GM12891 (cell line): ENCODE results near the gene KIAA1614.

Experiments used
- DNase-seq: peaks from one replicate; pipeline ENCODE4 v3.0.0; 2011; ENCODE audit warnings: low spot score; ENCODE audit not compliant: insufficient read length
- FAIRE-seq: peaks from 2 replicates; lab custom pipeline; 2011; peaks lifted over from hg19 to GRCh38; lab: Jason Lieb, UNC
- PAX5 ChIP-seq: IDR thresholded peaks from 2 replicates; pipeline ENCODE4 v1.6.1; 2011; ENCODE audit warnings: low read length, moderate library complexity, mild to moderate bottlenecking; ENCODE audit not compliant: insufficient read depth, severe bottlenecking
- POLR2A ChIP-seq: IDR thresholded peaks from 2 replicates; pipeline ENCODE4 v1.6.1; 2011; ENCODE audit warnings: low read depth, low read length, control low read depth
- POLR2AphosphoS5 ChIP-seq: IDR thresholded peaks from 2 replicates; pipeline ENCODE4 v1.6.1; 2011; ENCODE audit warnings: low read depth, low read length, control low read depth
- POU2F2 ChIP-seq: IDR thresholded peaks from 2 replicates; pipeline ENCODE4 v1.6.1; 2011; ENCODE audit warnings: low read depth, mild to moderate bottlenecking, control low read depth, low read length, moderate library complexity
- SPI1 ChIP-seq: IDR thresholded peaks from 2 replicates; pipeline ENCODE4 v1.6.1; 2011; ENCODE audit warnings: low read depth, low read length, control low read depth
- TAF1 ChIP-seq: IDR thresholded peaks from 2 replicates; pipeline ENCODE4 v1.6.1; 2011; ENCODE audit warnings: low read depth, low read length, control low read depth

KIAA1614 gene

DNA sequence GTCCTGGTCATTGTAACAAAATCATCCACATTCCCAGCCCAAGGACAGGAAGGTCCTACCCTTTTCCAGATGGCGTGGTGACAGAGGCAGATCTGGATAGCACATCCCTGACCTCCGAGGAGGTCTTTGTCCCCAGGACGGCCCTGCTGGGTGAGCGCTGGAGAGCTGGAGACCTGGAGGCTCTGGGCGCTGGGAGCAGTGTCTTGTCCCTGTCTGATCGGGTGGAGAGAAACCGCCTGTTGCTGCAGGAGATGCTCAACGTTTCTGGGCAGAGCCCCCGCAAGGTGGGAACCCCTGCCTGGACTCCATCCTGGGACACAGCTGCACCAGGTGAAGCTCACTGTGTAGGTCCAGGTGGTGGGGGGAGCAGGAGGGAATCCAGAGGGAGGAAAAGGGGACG lies 4.1 kb downstream of the KIAA1614 start:
- TF ChIP-seq POLR2A: no peak
- no peak for TF ChIP-seq PAX5
- no peak for TF ChIP-seq POLR2AphosphoS5
- TF ChIP-seq SPI1: no peak
- TF ChIP-seq POU2F2: no peak
- no peak for TF ChIP-seq TAF1
- FAIRE-seq (no peak), DNase-seq (no peak)

- FAIRE-seq: no peak
- no peak for DNase-seq
- no peak for TF ChIP-seq POLR2A
- no peak for TF ChIP-seq TAF1
- no peak for TF ChIP-seq POLR2AphosphoS5
- no peak for TF ChIP-seq PAX5
- no peak for TF ChIP-seq SPI1
- no peak for TF ChIP-seq POU2F2
These were observed 4.8 kb downstream of the KIAA1614 start for GRCh38 chr1:180917306-180918065.

DNA sequence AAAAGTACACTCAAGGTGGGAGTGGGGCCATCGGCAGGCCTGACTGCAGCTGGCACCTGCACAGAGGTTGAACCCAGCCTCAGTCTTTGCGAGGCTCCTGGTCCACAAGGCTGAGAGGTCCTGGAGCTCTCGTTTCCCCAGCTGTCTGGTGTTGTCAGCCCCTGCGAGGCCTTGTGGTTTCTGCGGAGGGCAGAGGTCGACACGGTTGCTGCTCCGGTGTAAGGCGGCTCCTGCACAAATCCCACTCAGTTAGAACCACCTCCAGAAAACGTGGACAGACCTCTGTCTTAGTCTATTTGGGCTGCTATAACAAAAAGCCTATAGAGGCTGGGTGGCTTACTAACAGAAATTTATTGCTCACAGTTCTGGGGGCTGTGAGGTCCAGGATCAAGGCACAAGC lies 5.8 kb downstream of the KIAA1614 start:
- no peak for TF ChIP-seq PAX5
- no peak for TF ChIP-seq POLR2A
- no peak for TF ChIP-seq POU2F2
- TF ChIP-seq POLR2AphosphoS5: no peak
- DNase-seq: no peak
- FAIRE-seq: no peak

DNA sequence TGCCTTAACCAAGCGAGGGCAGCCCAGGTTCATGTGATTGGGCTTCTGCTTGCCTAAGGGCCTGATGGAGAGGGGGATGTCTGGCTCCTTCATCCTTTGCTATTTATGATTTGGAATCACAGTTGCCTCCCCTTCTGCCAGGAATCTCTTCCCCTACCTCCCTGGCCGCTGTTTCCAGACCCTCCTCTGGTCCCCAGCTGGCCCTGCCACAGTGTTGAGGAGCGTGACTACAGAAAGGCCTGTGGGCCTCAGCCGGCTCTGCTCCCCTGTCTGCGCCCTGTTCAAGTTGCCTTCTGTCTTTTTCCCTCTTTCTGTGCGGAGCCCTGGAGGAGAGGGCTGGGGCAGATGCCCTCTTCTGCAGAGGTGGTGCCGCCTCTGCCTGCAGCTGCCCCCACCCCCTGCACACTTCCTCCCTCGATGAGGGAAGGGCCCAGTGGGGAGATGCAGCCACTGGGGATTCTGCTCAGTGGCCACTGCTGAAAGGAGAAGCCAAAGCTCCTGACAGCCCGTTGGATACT lies 6.5 kb downstream of the KIAA1614 start:
- FAIRE-seq (no peak), DNase-seq (no peak)
- no peak for TF ChIP-seq SPI1
- no peak for TF ChIP-seq TAF1
- TF ChIP-seq POLR2A: no peak
- no peak for TF ChIP-seq POU2F2
- no peak for TF ChIP-seq PAX5
- TF ChIP-seq POLR2AphosphoS5: no peak

DNA sequence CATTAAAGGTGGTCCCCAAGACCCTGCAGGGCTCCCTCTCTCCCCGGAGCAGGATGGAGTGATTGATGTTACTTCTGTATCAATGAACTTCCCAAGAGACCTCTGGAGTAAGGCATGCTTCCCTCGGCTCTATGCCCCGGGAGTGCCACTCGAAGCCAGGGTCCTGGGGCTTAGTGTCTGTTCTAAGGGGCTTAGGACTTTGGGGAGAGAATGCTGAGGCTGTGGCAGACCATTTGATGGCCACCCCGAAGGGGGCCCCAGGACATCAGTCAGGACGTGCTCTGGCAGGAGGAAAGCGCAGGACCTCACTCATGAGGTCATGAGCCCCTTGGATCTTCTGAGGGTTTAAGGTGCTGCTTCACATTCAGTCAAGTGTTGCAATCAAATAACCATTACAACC lies 7.5 kb downstream of the KIAA1614 start:
- no peak for DNase-seq
- FAIRE-seq: no peak
- no peak for TF ChIP-seq TAF1
- TF ChIP-seq SPI1: no peak
- no peak for TF ChIP-seq POU2F2
- no peak for TF ChIP-seq POLR2A
- no peak for TF ChIP-seq POLR2AphosphoS5
- TF ChIP-seq PAX5: no peak

DNA sequence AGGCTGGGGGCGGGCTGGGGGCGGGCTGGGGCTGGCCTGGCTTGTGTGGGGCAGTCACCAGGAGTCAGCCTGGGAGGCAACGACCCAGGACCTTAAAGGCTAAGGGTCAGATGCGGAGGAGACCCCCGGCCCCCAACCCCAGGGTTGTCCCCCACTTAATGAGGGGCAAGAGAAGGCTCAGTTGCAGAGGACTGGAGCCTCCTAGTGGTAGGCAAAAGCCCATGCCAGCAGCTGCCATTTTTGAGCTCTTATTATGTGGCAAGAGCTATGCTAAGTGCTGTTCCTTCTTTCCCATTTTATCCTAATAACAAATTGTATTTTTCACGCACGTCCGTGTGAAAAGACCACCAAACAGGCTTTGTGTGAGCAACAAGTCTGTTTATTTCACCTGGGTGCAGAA lies 8.0 kb downstream of the KIAA1614 start:
- FAIRE-seq: no peak
- TF ChIP-seq TAF1 (no peak), PAX5 (no peak)
- DNase-seq: peak; percentile 46

DNA sequence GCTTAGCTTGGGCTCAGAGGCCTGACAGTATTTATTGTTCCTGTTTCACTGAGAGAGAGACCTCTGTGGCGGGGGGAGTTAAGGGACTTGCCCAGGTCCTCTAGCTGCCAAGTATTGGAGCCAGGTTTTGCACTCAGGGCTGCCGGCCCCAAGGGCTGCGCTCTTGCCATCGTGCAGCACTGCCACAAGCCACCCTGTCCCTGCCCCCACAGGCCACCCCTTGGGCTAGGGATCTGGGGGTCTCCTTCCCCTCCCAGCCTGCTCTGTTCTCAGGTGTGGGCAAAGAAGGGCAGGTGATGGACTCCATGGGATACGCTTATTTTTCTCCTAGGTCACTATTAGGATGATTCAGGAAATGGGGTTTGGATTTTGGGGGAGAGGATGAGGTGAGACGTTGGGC lies 8.7 kb downstream of the KIAA1614 start:
- FAIRE-seq (no peak), DNase-seq (no peak)
- TF ChIP-seq POU2F2: no peak
- TF ChIP-seq PAX5: no peak
- no peak for TF ChIP-seq POLR2AphosphoS5
- no peak for TF ChIP-seq SPI1
- TF ChIP-seq TAF1: no peak
- no peak for TF ChIP-seq POLR2A

DNA sequence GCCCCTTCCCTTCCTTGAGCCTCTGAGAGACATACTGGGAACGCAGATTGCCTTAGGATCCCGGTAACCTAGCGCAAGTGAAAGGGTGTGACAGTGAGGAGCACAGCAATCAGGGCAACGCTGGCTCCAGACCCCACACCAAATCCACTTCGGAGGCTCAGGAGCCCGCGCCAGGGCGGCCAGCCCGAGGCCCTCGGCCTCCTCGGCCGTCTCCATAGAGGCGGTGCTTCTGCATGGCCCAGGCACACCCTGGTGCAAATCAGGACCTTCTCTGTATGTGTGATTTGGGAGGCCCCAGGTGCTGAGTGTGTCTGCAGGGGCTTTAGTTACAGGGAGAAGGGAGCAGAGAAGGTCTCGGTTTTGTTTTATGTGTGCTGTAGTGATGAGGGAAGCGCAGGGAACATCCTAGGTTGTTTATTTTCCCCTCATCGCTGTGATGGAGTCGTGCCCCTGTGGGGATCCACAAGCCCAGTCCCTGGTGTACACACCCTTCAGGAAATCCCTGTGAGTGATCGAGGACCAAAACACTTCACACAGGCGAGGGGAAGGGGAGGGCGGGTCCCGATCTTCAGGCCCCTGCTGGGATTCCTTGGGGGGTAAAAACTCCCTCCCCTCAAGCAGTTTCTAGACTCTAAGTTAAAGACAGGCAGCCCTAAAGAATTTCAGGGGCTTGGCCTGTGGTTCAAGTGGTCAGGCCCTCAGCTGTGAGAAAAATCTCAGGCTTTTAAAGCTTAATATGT lies 9.4 kb downstream of the KIAA1614 start:
- TF ChIP-seq POU2F2: no peak
- TF ChIP-seq TAF1: no peak
- no peak for TF ChIP-seq PAX5
- TF ChIP-seq POLR2A: no peak
- no peak for TF ChIP-seq SPI1
- TF ChIP-seq POLR2AphosphoS5: no peak
- no peak for DNase-seq
- FAIRE-seq: no peak

GRCh38 chr1:180922631-180923015 lies 9.9 kb downstream of the KIAA1614 start:
- DNase-seq: no peak
- FAIRE-seq: no peak
- no peak for TF ChIP-seq POLR2AphosphoS5
- TF ChIP-seq TAF1: no peak
- TF ChIP-seq POU2F2: no peak
- no peak for TF ChIP-seq SPI1
- TF ChIP-seq PAX5: no peak
- no peak for TF ChIP-seq POLR2A

DNA sequence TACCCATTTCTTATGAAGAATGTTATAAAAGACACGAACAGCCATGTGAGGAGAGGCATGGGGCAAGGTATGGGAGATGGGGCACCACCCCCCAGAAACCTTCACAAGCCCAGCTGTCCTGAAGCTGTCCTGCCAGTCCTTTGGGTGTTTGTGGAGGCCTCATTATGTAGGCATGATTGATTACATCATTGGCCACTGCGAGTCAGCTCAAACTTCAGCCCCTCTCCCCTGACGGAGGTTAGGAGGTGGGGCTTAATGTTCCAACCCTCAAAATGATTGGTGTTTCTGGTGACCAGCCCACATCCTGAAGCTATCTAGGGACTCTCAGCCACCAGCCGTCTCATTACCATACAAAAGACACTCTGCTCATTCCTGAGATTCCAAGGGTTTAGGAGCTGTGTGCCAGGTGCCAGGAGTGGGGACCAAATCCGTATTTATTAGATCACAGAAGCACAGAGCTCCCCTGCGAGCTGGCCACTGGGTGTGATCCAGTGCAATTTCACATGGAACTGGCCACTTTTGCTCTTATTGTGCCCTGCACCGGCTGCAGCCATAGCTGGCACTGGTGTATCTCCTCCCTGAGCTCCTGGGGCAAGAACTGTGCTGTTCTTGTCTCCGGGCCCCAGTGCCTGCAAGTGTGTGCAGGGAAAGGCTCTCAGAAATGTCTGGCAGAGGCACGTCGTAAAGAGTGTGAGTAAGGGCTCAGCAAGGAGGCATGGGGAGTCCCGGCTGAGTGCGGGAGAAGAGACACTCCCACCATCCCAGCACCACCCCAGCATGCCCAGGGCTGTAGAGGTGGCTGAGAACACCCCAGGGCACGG lies 10.5 kb downstream of the KIAA1614 start:
- FAIRE-seq: no peak
- TF ChIP-seq TAF1 (no peak), POLR2AphosphoS5 (no peak), PAX5 (no peak), POLR2A (no peak), POU2F2 (no peak), SPI1 (no peak)
- no peak for DNase-seq
